Activated CD4-positive, CD25-positive, alpha-beta regulatory T cell treated with anti-CD3 and anti-CD28 coated beads, Interleukin-2, amount 50 U/mL, for 16 hours (primary cell): ENCODE measurements around the gene CLDN19.
"Not testable (repeated sequence)": the region's sequence is repeated elsewhere in the genome, so short reads cannot be mapped to it uniquely, and the experiment has no call there.

Experiments used
- DNase-seq: peaks from one replicate; pipeline ENCODE4 v3.0.0-alpha.2; 2020; ENCODE audit warnings: low read depth, low spot score

CLDN19 gene

GRCh38 chr1:42738678-42739226 is 1.3 kb downstream of the CLDN19 start:
- DNase-seq = no peak

DNA sequence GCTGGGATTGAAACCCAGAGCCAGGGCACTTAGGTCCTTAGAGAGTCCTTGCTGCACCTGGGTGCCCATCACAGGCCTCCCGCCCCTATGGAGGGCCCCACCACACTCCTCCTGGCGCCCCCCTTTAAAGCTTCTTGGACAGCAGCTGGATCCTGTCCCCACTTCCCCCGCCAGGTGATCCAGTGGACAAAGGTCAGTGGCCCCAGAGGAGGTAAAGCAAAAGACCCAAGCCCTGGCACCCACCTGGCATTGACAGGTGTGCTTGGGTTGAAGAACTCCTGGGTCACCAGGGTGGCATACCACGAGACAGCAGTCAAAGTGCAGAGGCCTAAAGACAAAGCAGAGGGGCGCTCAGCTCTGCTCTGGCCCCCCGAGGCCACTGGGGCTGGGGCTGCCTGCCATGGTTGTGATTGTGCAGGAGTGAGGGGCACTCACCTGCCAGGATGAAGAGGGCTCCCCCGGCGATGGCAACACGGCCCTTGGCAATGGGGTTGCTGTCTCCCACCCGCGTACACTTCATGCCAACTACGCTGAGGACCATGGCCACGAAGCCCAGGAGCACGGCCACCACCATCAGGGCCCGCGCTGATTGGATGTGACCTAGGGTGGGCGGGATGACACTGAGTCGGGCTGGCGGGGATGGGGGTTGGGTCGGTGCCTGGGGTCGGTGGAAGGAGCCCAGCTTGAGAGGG is 1.9 kb downstream of the CLDN19 start:
- no peak for DNase-seq

DNA sequence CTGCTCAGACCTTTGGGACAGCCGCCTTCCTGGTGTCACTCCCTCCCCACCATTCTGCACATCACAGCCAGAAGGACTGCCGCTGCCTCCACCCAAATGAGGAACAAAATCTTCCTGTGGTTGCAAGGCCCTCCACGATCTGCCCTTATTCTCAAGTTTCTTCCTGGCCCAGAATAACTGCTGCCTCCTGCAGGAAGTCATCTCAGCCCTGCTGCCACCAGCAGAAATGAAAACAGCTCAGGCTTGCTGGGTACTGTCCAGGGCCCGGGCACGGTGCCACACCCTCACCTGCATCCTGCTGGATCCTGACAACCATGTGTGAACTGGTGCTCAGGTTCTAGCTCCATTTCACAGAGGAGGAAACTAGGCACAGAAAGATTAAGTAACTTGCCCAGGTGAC is 2.8 kb downstream of the CLDN19 start:
- DNase-seq = no peak

GRCh38 chr1:42736571-42737200 is 3.4 kb downstream of the CLDN19 start:
- DNase-seq = no peak

DNA sequence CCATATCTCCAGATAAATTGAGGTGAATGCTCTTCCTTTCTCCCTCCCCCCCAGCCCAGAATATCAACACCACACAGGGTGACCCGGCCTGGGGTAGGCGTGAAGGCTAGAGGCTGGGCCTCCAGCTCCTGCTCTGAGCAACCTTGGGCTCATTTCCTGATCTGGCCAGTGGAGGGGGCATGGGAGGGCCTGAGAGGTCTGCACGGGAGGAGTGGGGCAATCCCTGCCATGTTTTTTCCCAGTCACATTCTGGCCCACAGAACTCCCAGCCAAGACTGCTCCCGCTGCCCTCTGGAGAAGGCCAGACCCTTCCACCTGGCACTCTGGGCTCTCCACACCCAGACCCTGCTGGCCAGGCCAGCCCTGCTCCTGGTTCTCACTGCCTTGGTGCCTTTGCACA is 3.9 kb downstream of the CLDN19 start:
- no peak for DNase-seq

- DNase-seq = no peak
These were observed 4.4 kb downstream of the CLDN19 start for GRCh38 chr1:42735477-42736105.

- DNase-seq = no peak
These were observed 5.0 kb downstream of the CLDN19 start for GRCh38 chr1:42735056-42735455.

DNA sequence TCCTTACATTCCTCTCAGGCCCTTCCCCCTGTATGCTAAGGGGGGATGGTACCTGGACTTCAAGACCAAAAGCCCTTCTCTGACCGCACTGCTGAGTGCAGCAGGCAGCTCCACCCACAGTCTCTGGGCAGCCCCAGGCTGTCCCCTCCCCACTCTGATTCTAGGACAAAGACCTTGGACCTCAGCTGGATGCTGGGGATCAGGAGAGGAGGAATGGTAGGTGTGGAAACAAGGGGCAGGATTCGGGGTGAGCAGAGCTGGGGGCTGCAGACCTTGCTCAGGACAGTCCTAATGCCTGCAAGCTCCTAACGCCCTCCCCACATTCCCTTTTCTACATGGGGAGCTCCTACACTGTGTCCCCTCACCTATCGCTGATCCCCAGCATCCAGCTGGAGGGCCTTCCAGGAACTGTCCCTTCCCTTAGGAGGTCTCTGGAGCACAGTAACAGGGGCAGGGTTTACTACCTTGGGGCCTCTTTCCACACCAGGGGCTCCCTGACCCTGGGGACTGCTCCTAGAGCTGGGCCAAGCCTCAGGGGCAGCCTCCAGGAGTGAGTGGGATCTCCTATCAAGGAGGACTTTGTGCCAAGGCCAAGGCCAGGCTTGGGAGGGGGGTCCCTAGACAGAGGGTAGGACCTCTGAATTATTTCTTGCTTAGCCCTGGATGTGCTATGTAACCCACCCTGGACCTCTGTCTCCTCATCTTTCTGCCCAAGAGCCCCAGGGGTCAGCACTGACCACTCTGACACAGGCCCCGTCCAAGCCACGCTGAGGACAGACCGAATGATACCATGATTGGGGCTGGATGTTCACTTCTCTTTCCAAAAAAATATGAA is 5.6 kb downstream of the CLDN19 start:
- no peak for DNase-seq

GRCh38 chr1:42733415-42734200 is 6.4 kb downstream of the CLDN19 start:
- DNase-seq = no peak

- DNase-seq = no peak
These were observed 7.8 kb downstream of the CLDN19 start for GRCh38 chr1:42732126-42732680.

GRCh38 chr1:42731585-42731984 is 8.5 kb downstream of the CLDN19 start:
- DNase-seq = no peak

- DNase-seq = no peak
These were observed 9.0 kb downstream of the CLDN19 start for GRCh38 chr1:42730988-42731387.

- no peak for DNase-seq
These were observed 10.0 kb downstream of the CLDN19 start for GRCh38 chr1:42730002-42730401.

DNA sequence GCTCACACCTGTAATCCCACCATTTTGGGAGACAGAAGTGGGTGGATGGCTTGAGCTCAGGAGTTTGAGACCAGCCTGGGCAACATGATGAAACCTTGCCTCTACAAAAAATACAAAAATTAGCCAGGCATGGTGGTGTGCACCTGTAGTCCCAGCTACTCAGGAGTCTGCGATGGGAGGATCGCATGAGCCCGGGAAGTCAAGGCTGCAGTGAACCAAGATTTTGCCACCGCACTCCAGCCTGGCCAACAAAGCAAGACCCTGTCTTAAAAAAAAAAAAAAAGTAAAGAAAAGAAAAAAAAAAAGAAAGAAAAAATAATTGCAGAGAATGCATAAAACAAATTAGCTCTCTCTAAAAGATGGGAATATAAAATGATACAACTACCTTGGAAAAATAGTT is 14.2 kb downstream of the CLDN19 start:
- DNase-seq = not testable (repeated sequence)

GRCh38 chr1:42723511-42723910 is 16.5 kb downstream of the CLDN19 start:
- DNase-seq = no peak

DNA sequence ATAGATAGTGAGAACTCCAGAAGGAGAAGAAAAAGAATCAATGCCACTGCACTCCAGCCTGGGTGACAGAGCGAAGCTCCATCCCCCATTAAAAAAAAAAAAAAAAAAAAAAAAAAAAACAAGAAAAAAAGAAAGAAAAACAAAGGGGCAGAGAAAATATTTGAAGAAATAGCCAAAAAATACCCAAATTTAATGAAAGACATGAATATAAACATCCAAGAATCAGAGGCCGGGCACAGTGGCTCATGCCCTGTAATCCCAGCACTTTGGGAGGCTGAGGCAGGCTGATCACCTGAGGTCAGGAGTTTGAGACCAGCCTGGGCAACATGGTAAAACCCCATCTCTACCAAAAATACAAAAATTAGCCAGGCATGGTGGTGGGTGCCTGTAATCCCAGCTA is 17.6 kb downstream of the CLDN19 start:
- DNase-seq = not testable (repeated sequence)

DNA sequence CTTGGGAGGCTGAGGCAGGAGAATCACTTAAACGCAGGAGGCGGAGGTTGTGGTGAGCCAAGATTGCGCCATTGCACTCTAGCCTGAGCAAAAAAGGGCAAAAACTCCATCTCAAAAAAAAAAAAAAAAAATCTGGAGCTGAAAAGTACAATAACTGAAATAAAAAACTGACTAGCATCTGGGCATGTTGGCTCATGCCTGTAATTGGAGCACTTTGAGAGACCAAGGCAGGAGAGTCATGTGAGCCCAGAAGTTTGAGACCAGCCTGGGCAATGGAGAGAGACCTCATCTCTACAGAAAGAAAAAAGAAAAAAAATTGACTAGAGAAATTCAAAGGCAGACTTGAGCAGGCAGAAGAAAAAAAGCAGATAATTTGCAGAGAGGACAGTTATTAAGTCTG is 18.1 kb downstream of the CLDN19 start:
- DNase-seq = no peak

DNA sequence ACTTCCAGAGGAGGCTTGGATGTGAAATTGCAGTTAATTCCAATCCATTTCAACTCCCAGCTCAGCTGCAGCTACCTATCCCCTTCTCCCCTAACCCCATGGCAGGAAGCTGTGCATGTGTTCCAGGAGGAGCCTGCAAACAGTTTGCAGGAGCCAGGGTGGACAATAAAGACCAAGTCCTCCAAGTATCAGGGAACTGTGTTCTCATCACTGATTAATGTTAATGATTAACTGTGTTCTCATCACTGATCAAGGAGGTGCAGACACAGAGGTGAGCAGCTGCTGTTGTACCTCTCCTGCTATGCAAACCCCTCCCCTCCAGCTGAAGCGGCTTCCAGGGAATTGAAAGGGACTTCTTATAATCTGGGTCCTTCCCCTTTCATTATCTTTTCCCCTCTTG is 19.2 kb downstream of the CLDN19 start:
- no peak for DNase-seq

DNA sequence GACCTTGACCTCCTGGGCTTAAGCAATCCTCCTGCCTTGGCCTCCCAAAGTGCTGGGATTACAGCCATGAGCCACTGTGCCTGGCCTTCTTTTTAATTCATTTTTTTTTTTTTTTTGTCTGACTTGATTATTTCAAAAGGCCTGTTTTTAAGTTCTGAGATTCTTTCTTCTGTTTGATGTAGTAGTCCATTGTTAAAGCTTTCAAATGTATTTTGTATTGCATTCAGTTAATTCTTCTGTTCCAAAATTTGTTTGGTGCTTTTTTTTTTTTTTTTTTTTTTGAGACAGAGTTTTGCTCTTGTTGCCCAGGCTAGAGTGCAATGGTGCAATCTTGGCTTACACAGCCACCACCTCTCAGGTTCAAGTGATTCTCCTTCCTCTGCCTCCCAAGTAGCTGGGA is 25.6 kb downstream of the CLDN19 start:
- not testable (repeated sequence) for DNase-seq

DNA sequence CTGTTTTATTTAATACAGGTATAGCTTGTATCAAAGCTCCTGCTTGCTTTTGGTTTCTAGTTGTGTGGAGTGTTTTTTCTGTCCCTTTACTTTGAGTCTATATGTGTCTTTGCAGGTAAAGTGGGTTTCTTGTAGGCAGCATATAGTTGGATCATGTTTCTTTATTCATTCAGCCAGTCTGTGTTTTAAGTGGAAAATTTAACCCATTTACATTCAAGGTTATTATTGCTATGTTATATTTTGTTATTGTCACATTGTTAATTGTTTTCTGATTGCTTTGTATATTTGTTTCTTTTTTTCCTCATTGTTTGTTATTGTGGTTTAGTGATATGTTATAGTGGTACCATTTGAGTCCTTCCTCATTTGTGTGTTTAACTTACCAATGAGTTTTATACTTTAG is 26.7 kb downstream of the CLDN19 start:
- DNase-seq = no peak

GRCh38 chr1:42712808-42713207 is 27.2 kb downstream of the CLDN19 start:
- DNase-seq = not testable (repeated sequence)
